GM12801 (cell line): ENCODE results near the gene MARCHF11.

Source experiments
- CTCF ChIP-seq: IDR thresholded peaks from one replicate; pipeline ENCODE4 v1.5.1; 2011; ENCODE audit warnings: control low read depth; ENCODE audit not compliant: insufficient read length; ENCODE audit errors: extremely low read depth

MARCHF11 gene

GRCh38 chr5:16074358-16074757 is 105.2 kb downstream of the MARCHF11 start:
- TF ChIP-seq CTCF: no peak

GRCh38 chr5:16072616-16073015 is 107.0 kb downstream of the MARCHF11 start:
- no peak for TF ChIP-seq CTCF

- TF ChIP-seq CTCF: no peak
Observed at GRCh38 chr5:16067415-16067814, 112.2 kb downstream of the MARCHF11 start.

- no peak for TF ChIP-seq CTCF
Observed at GRCh38 chr5:16066810-16067209, 112.8 kb downstream of the MARCHF11 start.

GRCh38 chr5:16066320-16066719 is 113.3 kb downstream of the MARCHF11 start:
- no peak for TF ChIP-seq CTCF

GRCh38 chr5:16065831-16066230 is 113.8 kb downstream of the MARCHF11 start:
- TF ChIP-seq CTCF: no peak

- no peak for TF ChIP-seq CTCF
Observed at GRCh38 chr5:16064135-16064893, 115.3 kb downstream of the MARCHF11 start.
